Left ventricle myocardium inferior (tissue), 1 donor: Measurements from ENCODE around the gene PAF1. TPM values are rescaled to one million over a fixed set of nuclear protein-coding genes. Genes with fewer than 3 reads are reported as not detected.
A peak's percentile ranks its signal among the peaks of the same experiment; 100 is the strongest.

ENCODE experiments used
- DNase-seq: peaks from one replicate; pipeline ENCODE4 v3.0.0-alpha.2; 2020
- H3K27ac ChIP-seq: fragments of 200-600 bp; replicated peaks from 2 replicates; pipeline ENCODE4 v1.8.0; 2021
- H3K27me3 ChIP-seq: fragments of 200-600 bp; 2 replicates; pipeline ENCODE4 v1.8.0; 2021; ENCODE audit warnings: low read depth
- H3K36me3 ChIP-seq: fragments of 200-600 bp; 2 replicates; pipeline ENCODE4 v1.8.0; 2021
- H3K4me1 ChIP-seq: fragments of 200-600 bp; 2 replicates; pipeline ENCODE4 v1.8.0; 2021
- H3K4me3 ChIP-seq: fragments of 200-600 bp; 2 replicates; pipeline ENCODE4 v1.8.0; 2021; ENCODE audit warnings: mild to moderate bottlenecking, moderate library complexity
- H3K9me3 ChIP-seq: fragments of 200-600 bp; replicated peaks from 2 replicates; pipeline ENCODE4 v1.8.0; 2021
- CTCF ChIP-seq: fragments of 200-600 bp; IDR thresholded peaks from 2 replicates; pipeline ENCODE4 v1.8.0; 2021; ENCODE audit warnings: antibody characterized with exemption, mild to moderate bottlenecking, borderline replicate concordance
- intact Hi-C: fragments of 100-400 bp; cut with micrococcal nuclease; formaldehyde crosslinking; loops from one replicate; pipeline ENCODE4 v1.11.0; 2022
- total RNA-seq: library from RNA; stranded (reverse); fragmentation: NEBNext Ultra II Directional; extraction: Animal tissue kit (Norgen Biotek cat#: 25700); gene quantifications from one replicate; pipeline ENCODE4 v1.2.1, GENCODE V29; 2021
- donor health status: DM: no; HTN: yes; CAD: no; lungs with severe emphysema.

Gene PAF1
- total RNA-seq, 1 donor from 2014 or later, result 33.2 TPM

GRCh38 chr19:39412100-39412866, 21.4 kb upstream of the PAF1 start, which contains the start of gene PLEKHG2:
Gene PLEKHG2 (plus strand): TSS chr19:39412669. CDS start chr19:39414087, 1,418 bp downstream.
- peak; percentile 92 for TF ChIP-seq CTCF
- Histone ChIP-seq H3K27ac (peak within 1 kb of the TSS; percentile 99), H3K36me3 (peaks cover 22% of the 10 kb centered on the region), H3K4me1 (peaks cover 89% of the 10 kb centered on the region), H3K4me3 (peak within 1 kb of the TSS; percentile 87), H3K9me3 (no peaks in the 10 kb centered on the region), H3K27me3 (no peaks in the 10 kb centered on the region)
- peak; percentile 95 for DNase-seq
- intact Hi-C loops, result no loop called here

GRCh38 chr19:39411832-39412099, 20.9 kb upstream of the PAF1 start:
- Histone ChIP-seq H3K4me1 (peaks cover 90% of the 10 kb centered on the region), H3K36me3 (peaks cover 17% of the 10 kb centered on the region), H3K9me3 (no peaks in the 10 kb centered on the region), H3K27me3 (no peaks in the 10 kb centered on the region), H3K27ac (peak overlapping the region; percentile 99), H3K4me3 (peak overlapping the region; percentile 87)
- peak; percentile 93 for DNase-seq
- intact Hi-C loops, result no loop called here
- TF ChIP-seq CTCF, result peak; percentile 94

DNA sequence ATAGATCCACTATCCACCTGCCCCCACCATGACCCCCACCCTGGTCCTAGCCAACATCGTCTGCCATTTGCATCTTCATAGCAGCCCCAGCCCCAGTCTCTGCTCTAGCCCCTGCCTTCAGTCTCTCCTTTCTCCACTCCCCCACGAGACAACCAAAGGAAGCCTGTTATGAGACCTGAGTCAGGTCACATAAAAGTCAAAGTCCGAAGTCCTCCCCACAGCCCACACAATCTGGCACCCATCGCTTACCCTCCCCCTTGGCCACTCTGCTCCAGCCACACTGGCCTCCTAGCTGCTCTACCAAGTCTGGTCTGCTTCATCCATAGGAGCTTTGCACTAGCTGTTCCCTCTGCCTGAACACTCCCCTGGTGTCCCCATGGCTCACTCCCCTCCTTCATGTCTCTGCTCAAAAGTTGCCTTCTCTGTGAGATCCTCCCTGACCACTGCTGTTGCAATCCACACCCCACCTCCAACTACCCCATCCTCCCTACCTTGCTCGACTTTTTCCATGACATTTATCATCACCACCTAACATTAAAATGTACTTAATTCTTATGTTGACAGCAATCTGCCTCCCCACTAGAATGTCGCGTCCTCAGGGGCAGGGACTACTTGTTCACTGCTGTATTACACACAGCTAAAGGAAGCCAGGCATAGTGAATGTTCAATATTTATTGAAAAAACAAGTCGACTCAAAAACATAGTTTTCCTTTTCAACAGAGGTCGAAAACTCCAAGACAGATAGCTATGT, 20.4 kb upstream of the PAF1 start:
- H3K27ac ChIP-seq, result peak overlapping the region; percentile 99
- H3K9me3 ChIP-seq, result no peaks in the 10 kb centered on the region
- H3K4me3 ChIP-seq, result peak overlapping the region; percentile 87
- H3K36me3 ChIP-seq, result peaks cover 16% of the 10 kb centered on the region
- peaks cover 87% of the 10 kb centered on the region for H3K4me1 ChIP-seq
- TF ChIP-seq CTCF, result no peak
- DNase-seq, result no peak
- no peaks in the 10 kb centered on the region for H3K27me3 ChIP-seq
- intact Hi-C loops, result no loop called here

- peaks cover 16% of the 10 kb centered on the region for H3K36me3 ChIP-seq
- peaks cover 87% of the 10 kb centered on the region for H3K4me1 ChIP-seq
- no peak for TF ChIP-seq CTCF
- DNase-seq, result no peak
- peak overlapping the region; percentile 87 for H3K4me3 ChIP-seq
- H3K27ac ChIP-seq, result peak overlapping the region; percentile 99
- no peaks in the 10 kb centered on the region for H3K9me3 ChIP-seq
- H3K27me3 ChIP-seq, result no peaks in the 10 kb centered on the region
- intact Hi-C loops, result no loop called here
Observed at GRCh38 chr19:39410831-39411080, 19.9 kb upstream of the PAF1 start.

- Histone ChIP-seq H3K9me3 (no peaks in the 10 kb centered on the region), H3K4me1 (peaks cover 87% of the 10 kb centered on the region), H3K27ac (peak overlapping the region; percentile 99), H3K27me3 (no peaks in the 10 kb centered on the region), H3K36me3 (peaks cover 16% of the 10 kb centered on the region), H3K4me3 (peak overlapping the region; percentile 87)
- DNase-seq, result peak; percentile 87
- intact Hi-C loops, result no loop called here
- TF ChIP-seq CTCF, result no peak
Observed at GRCh38 chr19:39410017-39410830, 19.3 kb upstream of the PAF1 start.
